IPS-11a (cell line): ENCODE measurements around the gene SOWAHC.
A peak's percentile ranks its signal among the peaks of the same experiment; 100 is the strongest.
"Not testable (repeated sequence)": the region's sequence is repeated elsewhere in the genome, so short reads cannot be mapped to it uniquely, and the experiment has no call there.

Experiments
- H3K4me3 ChIP-seq: one replicate; pipeline ENCODE4 v1.5.1; 2013; ENCODE audit warnings: low read depth, low read length, control low read depth

The SOWAHC gene, protein sequence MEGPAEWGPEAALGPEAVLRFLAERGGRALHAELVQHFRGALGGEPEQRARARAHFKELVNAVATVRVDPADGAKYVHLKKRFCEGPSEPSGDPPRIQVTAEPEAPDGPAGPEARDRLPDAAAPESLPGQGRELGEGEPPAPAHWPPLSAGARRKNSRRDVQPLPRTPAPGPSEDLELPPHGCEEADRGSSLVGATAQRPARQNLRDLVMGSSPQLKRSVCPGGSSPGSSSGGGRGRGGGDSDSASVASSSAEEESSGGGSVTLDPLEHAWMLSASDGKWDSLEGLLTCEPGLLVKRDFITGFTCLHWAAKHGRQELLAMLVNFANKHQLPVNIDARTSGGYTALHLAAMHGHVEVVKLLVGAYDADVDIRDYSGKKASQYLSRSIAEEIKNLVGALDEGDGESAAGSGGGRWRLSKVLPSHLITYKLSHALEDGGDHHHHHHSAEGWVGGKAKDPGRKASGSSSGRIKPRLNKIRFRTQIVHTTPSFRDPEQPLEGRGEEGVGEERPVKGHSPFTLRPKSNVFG

GRCh38 chr2:109613922-109614714 lies at the start of gene SOWAHC, which contains the start of gene SEPTIN10:
Gene SOWAHC, plus strand, starts transcription at chr2:109614364. Its CDS starts 126 bp downstream, at chr2:109614490.
Gene SEPTIN10, minus strand, starts transcription at chr2:109613966. Its CDS starts 139 bp downstream, at chr2:109613827.
- H3K4me3 ChIP-seq, result peak within 1 kb of the TSS; percentile 85

- H3K4me3 ChIP-seq, result no peak overlapping the region
Observed at GRCh38 chr2:109575373-109575772, 38.8 kb upstream of the SOWAHC start.

DNA sequence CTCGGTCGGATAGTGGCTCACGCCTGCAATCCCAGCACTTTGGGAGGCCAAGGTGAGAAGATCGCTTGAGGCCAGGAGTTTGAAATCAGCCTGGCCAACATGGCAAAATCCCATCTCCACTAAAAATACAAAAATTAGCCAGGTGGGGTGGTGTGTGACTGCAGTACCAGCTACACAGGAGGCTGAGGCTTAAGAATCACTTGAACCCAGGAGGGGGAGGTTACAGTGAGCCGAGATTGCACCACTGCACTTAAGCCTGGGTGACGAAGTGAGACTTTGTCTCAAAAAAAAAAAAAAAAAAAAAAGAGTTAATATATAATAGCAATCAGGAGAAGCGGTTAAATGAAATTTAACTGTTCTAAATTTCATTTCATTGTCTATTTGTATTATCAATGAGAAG lies 36.5 kb upstream of the SOWAHC start:
- H3K4me3 ChIP-seq, result not testable (repeated sequence)

GRCh38 chr2:109582928-109583895 lies 31.0 kb upstream of the SOWAHC start:
- no peak overlapping the region for H3K4me3 ChIP-seq

DNA sequence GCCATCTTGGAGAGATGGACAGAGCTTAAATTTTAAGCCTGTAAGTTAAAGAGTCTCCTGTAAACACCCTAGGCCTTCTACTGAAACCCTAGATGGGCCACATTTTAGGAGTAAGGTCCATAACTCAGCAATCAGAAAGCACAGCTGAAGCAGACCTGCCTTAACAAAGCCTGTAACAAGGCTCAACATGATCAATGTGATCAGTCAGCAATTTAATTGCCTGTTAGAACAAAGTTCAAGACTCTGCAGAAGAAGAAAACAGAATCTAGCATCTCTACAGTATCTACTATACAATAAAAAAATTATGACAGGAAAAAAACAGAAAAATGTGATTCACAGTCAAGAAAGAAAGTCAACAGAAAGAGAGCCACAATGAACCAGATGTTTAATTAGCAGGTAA lies 27.5 kb upstream of the SOWAHC start:
- no peak overlapping the region for H3K4me3 ChIP-seq

- no peak overlapping the region for H3K4me3 ChIP-seq
Observed at GRCh38 chr2:109591206-109591605, 23.0 kb upstream of the SOWAHC start.

- H3K4me3 ChIP-seq, result no peak overlapping the region
Observed at GRCh38 chr2:109592905-109593304, 21.3 kb upstream of the SOWAHC start.

GRCh38 chr2:109594246-109594885 lies 19.8 kb upstream of the SOWAHC start:
- no peak overlapping the region for H3K4me3 ChIP-seq

DNA sequence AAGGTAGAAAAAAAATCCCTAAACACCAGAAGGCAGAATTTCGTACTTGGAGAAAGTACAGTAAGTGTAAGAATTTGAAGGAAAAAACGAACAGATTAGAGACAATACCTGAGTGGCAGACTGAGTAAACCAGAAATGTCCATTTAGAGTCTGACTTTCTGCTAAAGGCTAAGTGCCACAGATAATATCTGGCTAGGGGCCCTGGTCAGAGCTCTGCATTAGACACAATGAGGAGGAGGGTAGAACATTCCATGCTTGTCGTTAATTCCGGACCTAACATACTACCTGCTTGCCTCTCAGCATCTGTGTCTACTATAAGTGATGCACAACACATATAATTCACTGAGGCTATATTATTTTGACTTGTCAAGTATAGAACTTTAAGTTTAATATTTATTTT lies 18.5 kb upstream of the SOWAHC start:
- H3K4me3 ChIP-seq, result no peak overlapping the region

GRCh38 chr2:109597283-109597682 lies 16.9 kb upstream of the SOWAHC start:
- no peak overlapping the region for H3K4me3 ChIP-seq

DNA sequence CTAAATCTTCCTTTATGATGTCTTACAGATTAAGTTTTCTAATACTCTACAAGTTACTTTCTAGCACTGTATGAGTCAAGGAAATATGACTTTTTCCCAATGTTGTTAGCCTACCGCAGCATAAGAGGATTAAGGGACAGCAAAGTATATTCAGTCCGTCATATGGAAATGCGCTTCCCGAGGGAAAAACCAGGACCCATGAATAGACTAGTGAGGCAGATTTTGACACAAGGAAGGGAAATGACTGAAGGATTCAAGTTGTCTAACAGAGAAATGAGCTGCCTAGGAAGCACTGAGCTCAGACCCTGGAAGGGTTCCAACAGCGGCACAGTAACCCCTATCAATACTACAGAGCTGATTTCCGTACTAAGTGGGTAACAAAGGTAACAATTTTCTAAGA lies 12.4 kb upstream of the SOWAHC start:
- H3K4me3 ChIP-seq, result no peak overlapping the region

- H3K4me3 ChIP-seq, result no peak overlapping the region
Observed at GRCh38 chr2:109602617-109603188, 11.5 kb upstream of the SOWAHC start.

- no peak overlapping the region for H3K4me3 ChIP-seq
Observed at GRCh38 chr2:109604597-109604996, 9.6 kb upstream of the SOWAHC start.

GRCh38 chr2:109607766-109608165 lies 6.4 kb upstream of the SOWAHC start:
- H3K4me3 ChIP-seq, result no peak overlapping the region

DNA sequence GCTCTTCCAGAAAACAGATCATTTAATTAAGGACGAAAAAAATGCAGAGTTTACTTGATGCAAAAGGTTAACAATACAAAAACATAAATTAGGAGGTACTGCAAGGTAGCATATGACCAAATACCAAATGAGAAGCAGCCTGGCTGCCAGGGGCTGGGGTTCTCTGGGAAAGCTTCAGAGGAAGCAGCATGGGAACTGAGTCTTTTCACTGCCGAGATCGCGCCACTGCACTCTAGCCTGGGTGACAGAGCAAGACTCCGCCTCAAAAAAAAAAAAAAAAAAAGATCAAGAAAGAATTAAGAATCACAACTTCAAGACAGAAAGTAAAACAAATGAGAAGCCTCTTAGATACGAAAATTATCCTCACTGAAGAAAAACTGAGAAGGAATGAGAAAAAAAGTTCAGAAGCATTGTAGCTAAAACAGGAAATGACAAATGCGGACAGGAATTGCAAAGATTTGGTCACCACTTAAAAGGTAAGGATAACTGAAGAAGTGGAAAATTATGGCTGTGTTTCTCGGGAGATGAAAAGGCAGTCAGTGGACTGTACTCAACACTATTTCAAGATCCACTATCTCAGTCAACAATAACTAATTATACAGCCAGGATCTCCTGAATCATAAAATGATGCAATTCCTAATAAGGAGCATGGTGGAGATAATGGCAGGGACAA lies 4.7 kb upstream of the SOWAHC start:
- no peak overlapping the region for H3K4me3 ChIP-seq

- no peak overlapping the region for H3K4me3 ChIP-seq
Observed at GRCh38 chr2:109611467-109612095, 2.6 kb upstream of the SOWAHC start.

DNA sequence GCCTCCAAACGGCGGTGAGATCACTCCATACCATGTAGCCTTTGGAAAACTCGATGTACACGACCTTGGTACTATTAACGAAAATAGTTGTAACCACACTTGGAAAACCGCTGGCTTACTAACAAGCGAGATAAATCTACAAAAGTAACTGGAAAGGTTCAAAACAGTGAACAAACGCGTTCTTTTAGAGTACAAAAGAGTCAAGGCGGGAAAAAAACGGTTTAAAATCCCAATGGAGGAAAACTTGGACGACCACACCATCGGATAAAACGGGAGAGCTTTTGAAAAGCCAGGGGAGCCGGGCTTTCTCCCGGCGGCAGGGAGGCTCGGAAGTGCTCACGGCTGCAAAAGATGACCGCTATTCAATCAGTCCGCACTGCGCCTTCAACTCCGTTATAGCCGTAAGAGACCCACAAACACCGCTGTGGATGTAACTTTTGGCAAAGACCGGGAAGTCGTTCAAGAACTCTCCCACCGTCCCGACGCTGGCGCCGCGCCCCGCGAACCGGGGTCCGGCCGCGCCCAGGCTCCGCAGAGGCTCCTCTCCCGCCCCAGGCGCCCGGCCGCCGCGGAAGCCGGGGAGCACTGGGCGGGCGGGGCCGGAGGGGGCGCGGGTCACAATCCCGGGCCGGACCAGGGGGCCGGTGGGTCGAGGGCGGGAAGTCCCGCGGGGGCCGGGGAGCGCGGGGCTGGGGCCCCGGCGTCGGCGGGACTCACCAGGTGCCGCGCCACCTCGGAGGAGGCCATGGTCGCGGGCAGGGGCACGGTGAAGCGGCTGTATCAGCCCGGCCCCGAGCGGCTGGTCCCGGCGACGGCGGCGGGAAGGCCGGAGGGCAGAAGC lies 863 bp upstream of the SOWAHC start:
- H3K4me3 ChIP-seq, result peak overlapping the region; percentile 85
